GM19351 (cell line): ENCODE measurements around the gene GSTA1.
"Not testable (repeated sequence)": the region's sequence is repeated elsewhere in the genome, so short reads cannot be mapped to it uniquely, and the experiment has no call there.

Source experiments
- ATAC-seq: cut with Tn5 transposase; IDR thresholded peaks from one replicate; pipeline ENCODE4 v1.9.1; 2021; ENCODE audit warnings: mild to moderate bottlenecking, moderate library complexity; ENCODE audit not compliant: unreplicated experiment

The GSTA1 gene

DNA sequence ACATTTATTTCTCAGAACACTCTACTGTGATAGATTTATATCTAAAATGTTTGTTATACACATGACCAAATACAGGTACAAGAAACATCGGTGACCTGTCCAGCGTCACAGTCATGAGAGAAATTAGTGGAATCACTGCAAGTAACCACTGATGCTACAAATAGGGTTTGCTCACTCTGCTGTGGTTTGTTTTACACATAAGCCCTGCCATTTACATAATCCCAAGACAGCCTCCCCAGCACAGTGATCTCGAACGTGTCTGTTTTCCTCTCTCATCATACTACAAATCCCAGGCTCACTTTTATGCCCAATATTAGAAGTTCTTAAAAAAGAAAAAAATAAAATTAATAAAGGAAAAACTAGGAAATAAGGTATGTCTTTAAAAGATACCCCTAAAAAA, 6.2 kb upstream of the GSTA1 start:
- ATAC-seq = not testable (repeated sequence)

DNA sequence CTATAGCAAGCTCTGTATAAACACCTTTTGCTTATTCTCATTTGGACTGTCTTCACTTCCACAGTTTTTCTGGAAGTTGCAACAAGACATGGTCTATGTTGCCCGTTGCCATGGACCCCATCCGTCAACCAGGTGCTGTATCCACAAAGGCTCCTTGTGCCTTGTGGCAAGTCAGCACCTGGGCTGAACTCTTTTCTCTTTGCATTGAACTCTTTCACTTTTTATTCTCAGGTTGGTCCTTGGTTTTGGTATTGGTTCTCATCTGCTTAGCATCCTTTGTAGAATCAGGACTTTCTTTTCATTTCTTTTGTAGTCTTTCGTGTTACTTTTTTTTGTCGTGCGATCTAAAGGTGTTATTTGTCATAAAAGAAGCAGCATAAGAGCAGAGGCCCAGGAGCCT, 5.0 kb upstream of the GSTA1 start:
- ATAC-seq = no peak

DNA sequence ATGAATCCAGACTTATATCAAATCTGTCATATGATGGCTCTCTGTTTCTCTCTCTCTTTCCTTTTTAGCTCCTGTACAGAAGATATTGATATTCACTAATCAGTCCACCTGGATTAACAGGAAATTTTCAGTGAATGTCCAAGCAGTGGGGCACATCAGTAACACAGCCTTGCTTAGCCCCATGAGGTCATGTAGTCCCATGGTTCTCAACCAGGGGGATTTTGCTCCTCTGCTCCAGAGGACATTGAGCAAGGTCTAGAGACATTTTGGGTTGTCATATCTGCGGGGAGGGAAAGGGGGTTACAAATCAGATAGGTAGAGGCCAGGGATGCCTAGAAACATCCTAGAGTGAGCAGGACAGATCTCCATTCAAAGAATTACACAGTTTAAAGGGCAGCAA, 810 bp downstream of the GSTA1 start:
- ATAC-seq = no peak

DNA sequence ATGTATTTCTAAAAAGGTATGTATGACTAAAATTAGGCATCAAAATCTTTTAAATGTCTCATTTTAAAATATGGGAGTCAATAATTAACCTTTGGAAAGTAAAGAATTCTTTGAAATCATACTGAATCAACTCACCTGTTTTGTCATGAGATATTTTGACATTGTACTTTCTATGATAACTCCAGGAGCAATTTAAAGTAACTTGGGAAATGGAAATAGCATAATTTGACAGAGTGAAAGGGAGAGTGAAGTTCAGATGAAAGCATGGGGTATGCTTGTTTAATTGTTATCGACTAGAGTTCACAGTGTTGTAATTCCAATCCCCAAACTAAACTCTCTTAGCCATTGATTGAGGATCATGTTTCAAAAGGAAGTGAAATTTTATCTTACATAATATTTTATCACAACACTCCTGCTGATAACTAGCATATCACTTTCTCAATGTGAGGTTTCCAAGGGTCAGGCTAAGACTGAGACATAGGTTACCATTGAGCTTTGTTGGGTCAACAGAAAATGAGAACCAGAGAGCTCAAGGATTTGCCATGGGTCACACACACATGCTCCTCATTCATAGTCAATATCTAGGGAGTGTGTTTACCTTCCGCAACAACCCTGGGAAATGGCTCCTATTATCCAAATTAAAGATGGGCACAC, 2.3 kb downstream of the GSTA1 start:
- ATAC-seq = no peak

DNA sequence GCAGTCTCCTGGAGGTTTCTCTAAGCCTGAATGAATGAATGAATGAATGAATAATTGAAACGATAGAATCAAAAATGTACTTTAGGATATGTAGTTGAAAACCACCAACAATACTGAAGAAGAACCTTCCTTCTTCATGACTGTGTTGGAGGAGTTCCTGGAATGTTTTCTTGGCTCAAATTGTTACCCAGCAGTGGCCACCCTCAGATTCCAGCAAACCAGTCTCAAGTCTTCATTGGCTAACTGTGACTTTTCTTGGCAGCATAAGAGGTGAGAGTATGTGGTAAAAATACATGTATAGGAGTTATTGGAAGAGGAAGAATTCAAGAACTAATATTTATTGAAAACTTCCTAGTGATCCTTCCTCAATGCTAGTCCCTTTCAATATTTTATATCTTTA, 4.3 kb downstream of the GSTA1 start:
- ATAC-seq = not testable (repeated sequence)

DNA sequence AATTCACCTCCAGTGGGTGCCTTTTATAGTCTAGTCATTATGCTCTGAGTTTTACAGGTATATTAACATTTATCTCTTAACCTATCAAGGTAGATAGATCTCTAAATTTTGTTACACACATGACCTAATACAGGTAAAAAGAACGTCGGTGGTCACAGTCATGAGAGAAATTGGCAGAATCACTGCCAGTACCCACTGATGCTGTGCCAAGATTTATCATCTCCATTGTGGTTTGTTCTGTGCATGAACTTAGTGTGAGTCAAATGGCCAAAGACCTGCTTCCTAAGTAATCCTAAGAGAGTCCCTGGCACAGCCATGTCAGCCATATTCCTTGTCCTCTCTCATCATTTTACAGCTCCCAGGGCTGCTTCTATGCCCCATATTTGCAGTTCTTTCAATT, 9.2 kb downstream of the GSTA1 start:
- ATAC-seq = not testable (repeated sequence)

DNA sequence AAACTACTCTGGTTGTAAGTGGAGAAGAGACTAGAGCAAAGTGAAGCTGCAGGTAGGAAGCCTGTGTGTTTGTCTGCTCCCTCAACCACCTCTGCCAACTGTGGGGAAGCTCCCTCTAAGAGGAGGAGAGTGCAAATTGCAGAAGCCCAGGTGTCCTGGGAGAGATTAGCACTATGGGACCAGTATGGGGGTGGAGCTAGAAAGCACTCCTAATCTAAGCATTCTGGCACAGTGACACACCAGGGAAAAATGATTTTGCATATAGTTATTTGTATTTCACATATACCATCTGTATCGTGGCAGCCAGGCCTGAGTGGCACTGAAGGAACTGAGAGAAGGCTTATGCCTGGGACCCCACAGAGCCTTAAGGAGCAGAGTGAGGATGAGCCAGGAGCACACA, 12.8 kb downstream of the GSTA1 start:
- no peak for ATAC-seq

DNA sequence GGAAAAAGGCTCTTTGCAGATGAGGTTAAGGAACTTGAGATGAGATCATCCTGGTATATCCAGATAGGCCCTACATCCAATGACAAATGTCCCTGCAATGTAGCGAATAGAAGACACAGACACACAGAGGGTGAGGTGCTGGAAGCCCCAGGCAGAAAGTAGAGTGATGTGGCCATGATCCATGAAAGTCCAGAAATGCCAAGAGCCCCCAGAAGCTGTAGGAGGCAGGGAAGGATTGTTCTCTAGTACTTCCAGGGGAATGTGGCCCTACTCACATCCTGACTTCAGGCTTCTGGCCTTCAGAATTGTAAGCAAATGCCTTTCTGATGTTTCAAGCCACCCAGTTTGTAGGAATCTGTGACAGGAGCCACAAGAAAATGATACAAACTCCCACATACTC, 14.0 kb downstream of the GSTA1 start:
- ATAC-seq = not testable (repeated sequence)

DNA sequence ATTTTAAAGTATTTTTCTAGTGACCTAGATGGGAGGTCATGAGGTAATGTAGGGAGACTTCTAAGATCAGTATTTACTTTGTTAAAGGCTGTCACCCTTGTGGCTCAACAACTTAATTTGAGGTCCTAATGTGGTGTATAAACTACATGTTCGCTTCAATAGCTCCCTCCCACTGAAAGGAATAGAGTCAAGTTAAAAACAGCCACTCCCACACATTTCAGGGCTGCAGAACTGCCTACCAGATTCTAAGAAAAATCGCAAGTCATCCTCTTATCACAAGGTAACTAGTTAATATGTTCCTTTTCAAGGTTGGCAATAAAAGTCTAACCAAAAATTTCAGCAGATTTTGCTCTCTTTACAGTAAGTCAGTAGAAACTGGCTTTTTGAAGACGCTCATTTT, 15.1 kb downstream of the GSTA1 start:
- no peak for ATAC-seq

DNA sequence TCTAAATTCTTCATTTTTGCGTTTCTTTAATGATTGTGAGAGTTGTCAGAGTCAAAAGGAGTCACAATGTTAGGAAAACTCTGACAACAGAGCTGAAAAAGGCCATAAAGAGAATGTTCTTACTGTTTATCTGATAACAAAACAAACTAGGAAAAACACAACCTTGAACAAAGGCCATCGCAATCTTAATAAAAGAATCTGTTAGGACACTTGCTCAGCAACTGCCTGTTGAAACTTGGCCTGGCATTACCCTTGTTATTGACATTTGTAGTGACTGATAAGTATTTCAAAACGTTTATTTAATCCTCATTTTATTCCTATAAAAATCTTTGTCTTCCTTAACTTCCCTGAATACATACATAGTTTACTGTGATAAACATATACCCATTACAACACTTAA, 15.7 kb downstream of the GSTA1 start:
- ATAC-seq = no peak

DNA sequence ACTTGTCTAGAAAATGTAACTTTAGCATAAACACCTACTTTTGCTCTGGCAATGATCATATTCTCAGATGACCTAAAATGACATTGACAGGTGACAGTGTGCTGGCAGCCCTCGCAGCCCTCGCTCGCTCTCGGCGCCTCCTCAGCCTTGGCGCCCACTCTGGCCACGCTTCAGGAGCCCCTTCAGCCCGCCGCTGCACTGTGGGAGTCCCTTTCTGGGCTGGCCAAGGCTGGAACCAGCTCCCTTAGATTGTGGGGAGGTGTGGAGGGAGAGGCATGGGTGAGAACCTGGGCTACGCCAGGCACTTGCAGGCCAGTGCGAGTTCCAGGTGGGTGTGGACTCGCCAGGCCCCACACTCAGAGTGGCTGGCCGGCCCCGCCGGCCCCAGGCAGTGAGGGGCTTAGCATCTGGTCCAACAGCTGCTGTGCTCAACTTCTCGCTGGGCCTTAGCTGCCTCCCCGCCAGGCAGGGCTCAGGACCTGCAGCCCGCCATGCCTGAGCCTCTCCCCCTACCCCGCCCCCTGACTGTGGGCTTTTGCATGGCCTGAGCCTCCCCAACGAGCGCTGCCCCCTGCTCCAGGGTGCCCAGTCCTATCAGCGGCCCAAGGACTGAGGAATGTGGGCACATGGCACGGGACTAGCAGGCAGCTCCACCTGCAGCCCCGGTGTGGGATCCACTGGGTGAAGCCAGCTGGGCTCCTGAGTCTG, 17.2 kb downstream of the GSTA1 start:
- ATAC-seq = no peak

DNA sequence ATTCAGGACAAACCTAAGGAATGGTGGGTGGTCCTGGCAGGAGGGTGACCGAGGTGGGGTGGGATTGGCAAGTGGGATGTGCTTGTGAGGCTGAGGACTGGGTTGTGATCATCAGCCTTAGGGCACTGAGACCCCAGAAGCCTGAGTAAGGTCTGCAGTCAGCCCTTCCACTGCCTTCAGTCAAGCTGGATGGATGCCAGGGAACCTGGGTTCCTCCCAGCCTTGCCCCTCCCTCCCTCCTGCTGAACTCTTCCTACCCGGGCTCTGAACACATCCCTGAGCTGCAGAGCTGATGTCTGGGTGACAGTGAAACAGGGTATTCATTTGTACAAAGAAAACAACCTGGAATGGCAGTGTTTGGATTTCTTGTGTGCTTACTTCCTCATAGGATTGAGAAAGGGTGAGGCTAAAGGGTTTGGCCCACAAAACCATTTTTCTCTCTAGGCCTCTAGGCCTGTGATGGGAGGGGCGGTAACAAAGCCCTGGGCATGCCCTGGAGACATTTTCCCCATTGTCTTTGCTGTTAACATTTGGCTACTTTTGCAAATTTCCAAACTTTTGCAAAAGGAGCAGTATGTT, 20.8 kb downstream of the GSTA1 start:
- ATAC-seq = not testable (repeated sequence)

DNA sequence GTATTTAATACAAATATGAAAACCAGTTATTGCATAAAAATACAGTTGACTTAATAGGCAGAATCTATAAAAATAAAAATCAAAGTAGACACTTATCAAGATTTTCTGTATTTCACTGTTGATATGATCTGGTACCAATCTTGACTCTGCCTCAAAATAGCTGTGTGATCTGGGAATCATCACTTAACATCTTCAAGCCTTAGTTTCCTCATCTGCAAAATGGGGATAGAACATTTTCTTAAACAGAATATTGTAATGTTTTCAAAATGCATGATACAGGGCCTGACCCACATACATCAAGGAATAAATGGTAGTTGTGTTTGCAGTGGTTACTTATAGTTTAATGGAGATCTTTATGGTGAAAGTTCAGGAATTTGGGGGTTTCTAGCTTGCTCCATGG, 21.4 kb downstream of the GSTA1 start:
- not testable (repeated sequence) for ATAC-seq

DNA sequence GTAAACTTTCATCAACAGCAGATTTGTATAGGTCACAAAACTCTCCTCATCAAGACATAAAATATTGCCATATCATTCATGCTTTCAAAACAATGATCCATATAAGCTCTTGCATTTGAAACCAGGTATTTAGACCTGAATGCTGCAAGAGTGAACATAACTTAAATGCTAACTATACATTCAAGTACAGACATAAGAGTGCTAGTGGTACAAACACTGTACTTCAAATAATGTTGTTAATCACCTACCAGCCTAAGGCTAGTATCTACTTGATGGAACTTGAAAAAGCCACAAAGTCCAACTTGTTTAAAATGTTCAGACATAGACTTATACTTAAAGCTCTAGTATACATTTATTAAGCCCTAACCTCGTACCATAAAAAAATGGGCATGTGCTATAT, 24.4 kb downstream of the GSTA1 start:
- no peak for ATAC-seq

DNA sequence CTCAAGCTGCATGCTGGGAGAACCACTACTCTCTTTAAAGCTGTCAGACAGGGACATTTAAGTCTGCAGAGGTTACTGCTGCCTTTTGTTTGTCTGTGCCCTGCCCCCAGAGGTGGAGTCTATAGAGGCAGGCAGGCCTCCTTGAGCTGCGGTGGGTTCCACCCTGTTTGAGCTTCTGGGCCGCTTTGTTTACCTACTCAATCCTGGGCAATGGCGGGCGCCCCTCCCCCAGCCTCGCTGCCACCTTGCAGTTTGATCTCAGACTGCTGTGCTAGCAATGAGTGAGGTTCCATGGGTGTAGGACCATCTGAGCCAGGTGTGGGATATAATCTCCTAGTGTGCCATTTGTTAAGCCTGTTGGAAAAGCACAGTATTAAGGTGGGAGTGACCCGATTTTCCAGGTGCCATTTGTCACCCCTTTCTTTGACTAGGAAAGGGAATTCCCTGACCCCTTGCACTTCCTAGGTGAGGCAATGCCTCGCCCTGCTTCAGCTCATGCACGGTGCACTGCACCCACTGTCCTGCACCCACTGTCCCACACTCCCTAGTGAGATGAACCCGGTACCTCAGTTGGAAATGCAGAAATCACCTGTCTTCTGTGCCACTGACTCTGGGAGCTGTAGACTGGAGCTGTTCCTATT, 26.8 kb downstream of the GSTA1 start:
- ATAC-seq = not testable (repeated sequence)

DNA sequence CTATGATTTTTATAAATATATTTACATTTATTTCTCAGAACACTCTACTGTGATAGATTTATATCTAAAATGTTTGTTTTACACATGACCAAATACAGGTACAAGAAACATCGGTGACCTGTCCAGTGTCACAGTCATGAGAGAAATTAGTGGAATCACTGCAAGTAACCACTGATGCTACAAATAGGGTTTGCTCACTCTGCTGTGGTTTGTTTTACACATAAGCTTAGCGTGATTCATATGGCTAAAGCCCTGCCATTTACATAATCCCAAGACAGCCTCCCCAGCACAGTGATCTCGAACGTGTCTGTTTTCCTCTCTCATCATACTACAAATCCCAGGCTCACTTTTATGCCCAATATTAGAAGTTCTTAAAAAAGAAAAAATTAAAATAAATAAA, 34.2 kb downstream of the GSTA1 start:
- not testable (repeated sequence) for ATAC-seq

DNA sequence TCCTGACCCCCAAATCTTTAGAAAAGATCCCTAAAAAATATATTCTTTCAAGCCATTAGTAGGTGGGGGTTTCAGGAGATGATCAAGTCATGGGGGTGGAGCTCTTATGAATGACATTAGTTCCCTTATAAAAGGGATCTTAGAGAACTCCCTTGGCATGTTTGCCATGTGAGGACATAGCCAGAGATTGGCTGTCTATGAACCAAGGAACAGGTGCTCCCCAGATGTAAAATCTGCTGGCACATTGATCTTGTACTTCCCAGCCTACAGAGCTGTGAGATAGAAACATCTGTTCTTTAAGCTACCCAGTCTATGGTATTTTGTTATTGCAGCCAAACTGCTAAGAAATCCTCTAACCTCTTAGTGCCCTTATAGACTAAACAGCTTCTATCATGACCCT, 36.0 kb downstream of the GSTA1 start:
- not testable (repeated sequence) for ATAC-seq

DNA sequence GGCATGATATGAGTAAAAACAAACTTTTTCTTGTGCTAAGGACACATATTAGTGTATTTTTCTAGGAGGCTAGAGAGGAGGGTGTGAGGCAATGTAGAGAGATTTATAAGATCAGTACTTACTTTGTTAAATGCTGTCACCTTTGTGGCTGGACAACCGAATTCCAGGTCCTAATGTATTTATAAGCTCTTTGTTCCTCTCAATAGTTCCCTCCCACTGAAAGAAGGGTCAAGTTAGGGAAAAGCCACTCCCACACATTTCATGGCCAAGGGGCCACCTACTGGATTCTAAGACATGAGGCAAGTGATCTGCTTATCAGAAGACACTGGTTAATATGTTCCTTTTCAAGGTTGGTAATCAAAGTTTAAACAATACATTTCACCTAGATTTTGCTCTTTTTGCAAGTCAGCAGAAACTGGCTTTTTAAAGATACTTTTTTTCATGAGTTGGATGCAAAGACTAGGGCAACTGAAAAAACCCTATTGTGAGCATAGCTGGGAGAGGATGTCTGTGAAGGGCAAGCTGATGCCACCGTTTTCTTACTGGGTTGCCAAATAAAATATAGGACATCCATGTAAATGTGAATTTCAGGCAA, 40.2 kb downstream of the GSTA1 start, which contains the start of gene GSTA2:
TSS of gene GSTA2 (minus strand) at position 154 of the 595 bp plus-strand sequence. CDS start 5,528 bp downstream, outside the sequence.
- not testable (repeated sequence) for ATAC-seq

DNA sequence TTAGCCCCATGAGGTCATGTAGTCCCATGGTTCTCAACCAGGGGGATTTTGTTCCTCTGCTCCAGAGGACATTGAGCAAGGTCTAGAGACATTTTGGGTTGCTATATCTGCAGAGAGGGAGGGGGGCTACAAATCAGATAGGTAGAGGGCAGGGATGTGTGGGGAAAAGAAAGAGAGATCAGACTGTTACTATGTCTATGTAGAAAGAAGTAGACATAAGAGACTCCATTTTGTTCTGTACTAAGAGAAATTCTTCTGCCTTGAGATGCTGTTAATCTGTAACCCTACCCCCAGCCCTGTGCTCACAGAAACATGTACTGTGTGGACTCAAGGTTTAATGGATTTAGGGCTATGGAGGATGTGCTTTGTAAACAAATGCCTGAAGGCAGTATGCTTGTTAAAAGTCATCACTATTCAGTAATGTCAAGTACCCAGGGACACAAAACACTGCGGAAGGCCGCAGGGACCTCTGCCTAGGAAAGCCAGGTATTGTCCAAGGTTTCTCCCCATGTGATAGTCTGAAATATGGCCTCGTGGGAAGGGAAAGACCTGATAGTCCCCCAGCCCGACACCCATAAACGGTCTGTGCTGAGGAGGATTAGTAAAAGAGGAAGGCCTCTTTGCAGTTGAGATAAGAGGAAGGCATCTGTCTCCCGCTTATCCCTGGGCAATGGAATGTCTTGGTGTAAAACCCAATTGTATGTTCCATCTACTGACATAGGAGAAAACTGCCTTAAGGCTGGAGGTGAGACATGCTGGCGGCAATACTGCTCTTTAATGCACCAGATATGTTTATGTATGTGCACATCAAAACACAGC, 41.7 kb downstream of the GSTA1 start:
- not testable (repeated sequence) for ATAC-seq

DNA sequence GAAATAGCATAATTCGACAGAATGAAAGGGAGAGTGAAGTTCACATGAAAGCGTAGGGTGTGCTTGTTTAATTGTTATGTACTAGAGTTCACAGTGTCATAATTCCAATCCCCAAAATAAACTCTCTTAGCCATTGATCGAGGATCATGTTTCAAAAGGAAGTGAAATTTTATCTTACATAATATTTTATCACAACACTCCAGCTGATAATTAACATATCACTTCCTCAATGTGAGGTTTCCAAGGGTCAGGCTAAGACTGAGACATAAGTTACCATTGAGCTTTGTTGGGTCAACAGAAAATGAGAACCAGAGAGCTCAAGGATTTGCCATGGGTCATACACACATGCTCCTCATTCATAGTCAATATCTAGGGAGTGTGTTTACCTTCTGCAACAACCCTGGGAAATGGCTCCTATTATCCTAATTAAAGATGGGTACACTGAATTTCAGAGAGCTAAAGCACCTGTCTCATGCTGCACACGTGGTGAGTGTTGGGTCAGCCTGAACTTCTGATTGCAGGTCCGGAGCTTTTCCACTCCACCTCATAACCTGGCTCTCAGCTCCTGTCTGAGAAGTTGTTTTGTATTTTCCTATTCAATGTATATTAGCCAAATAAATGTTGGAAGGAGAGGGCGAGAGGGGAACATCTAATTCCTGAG, 43.4 kb downstream of the GSTA1 start:
- no peak for ATAC-seq
